Measurements from ENCODE around the gene GRHL3.
"Not testable (repeated sequence)": the region's sequence is repeated elsewhere in the genome, so short reads cannot be mapped to it uniquely, and the experiment has no call there.

The GRHL3 gene

GRCh38 chr1:24319312-24319863, at the start of gene GRHL3:
Gene GRHL3, plus strand, starts transcription at chr1:24319357. Its CDS starts 195 bp downstream, at chr1:24319552.
- DNase-seq (ENCODE audit: low spot score), result no peak

GRCh38 chr1:24274203-24275103, 44.7 kb upstream of the GRHL3 start:
- not testable (repeated sequence) for DNase-seq (ENCODE audit: low spot score)

- DNase-seq (ENCODE audit: low spot score), result no peak
Measured at GRCh38 chr1:24275104-24275410, 44.1 kb upstream of the GRHL3 start.

- DNase-seq (ENCODE audit: low spot score), result peak; percentile 43
Measured at GRCh38 chr1:24275510-24275909, 43.6 kb upstream of the GRHL3 start.

GRCh38 chr1:24276791-24277190, 42.4 kb upstream of the GRHL3 start:
- no peak for DNase-seq (ENCODE audit: low spot score)

- no peak for DNase-seq (ENCODE audit: low spot score)
Measured at GRCh38 chr1:24277420-24278169, 41.6 kb upstream of the GRHL3 start.

GRCh38 chr1:24278726-24279125, 40.4 kb upstream of the GRHL3 start:
- no peak for DNase-seq (ENCODE audit: low spot score)

GRCh38 chr1:24279590-24280232, 39.4 kb upstream of the GRHL3 start:
- DNase-seq (ENCODE audit: low spot score), result no peak

- no peak for DNase-seq (ENCODE audit: low spot score)
Measured at GRCh38 chr1:24281591-24281990, 37.6 kb upstream of the GRHL3 start.

- no peak for DNase-seq (ENCODE audit: low spot score)
Measured at GRCh38 chr1:24282491-24282890, 36.7 kb upstream of the GRHL3 start.

GRCh38 chr1:24283326-24284155, 35.6 kb upstream of the GRHL3 start:
- no peak for DNase-seq (ENCODE audit: low spot score)

- no peak for DNase-seq (ENCODE audit: low spot score)
Measured at GRCh38 chr1:24284156-24284471, 35.0 kb upstream of the GRHL3 start.

- no peak for DNase-seq (ENCODE audit: low spot score)
Measured at GRCh38 chr1:24285231-24285630, 33.9 kb upstream of the GRHL3 start.

- no peak for DNase-seq (ENCODE audit: low spot score)
Measured at GRCh38 chr1:24286246-24287010, 32.7 kb upstream of the GRHL3 start.

GRCh38 chr1:24287779-24288178, 31.4 kb upstream of the GRHL3 start:
- DNase-seq (ENCODE audit: low spot score), result not testable (repeated sequence)

- no peak for DNase-seq (ENCODE audit: low spot score)
Measured at GRCh38 chr1:24288479-24288878, 30.7 kb upstream of the GRHL3 start.

GRCh38 chr1:24289937-24290595, 29.1 kb upstream of the GRHL3 start:
- peak; percentile 45 for DNase-seq (ENCODE audit: low spot score)

GRCh38 chr1:24290933-24291487, 28.1 kb upstream of the GRHL3 start:
- no peak for DNase-seq (ENCODE audit: low spot score)

GRCh38 chr1:24292103-24292502, 27.1 kb upstream of the GRHL3 start:
- DNase-seq (ENCODE audit: low spot score), result no peak

- DNase-seq (ENCODE audit: low spot score), result no peak
Measured at GRCh38 chr1:24292887-24293286, 26.3 kb upstream of the GRHL3 start.
